Colonic mucosa (tissue), 4 donors: Measurements from ENCODE around the gene TWIST2. TPM values are rescaled to one million over a fixed set of nuclear protein-coding genes. Genes with fewer than 3 reads are reported as not detected.
A peak's percentile ranks its signal among the peaks of the same experiment; 100 is the strongest.

ENCODE experiments used
- DNase-seq: peaks from one replicate; pipeline ENCODE4 v3.0.0-alpha.2; 2020
- H3K27ac ChIP-seq: fragments of 200-600 bp; one replicate; pipeline ENCODE4 v1.8.0; 2021
- H3K27me3 ChIP-seq: fragments of 200-600 bp; one replicate; pipeline ENCODE4 v1.8.0; 2021
- H3K36me3 ChIP-seq: fragments of 200-600 bp; one replicate; pipeline ENCODE4 v1.8.0; 2021
- H3K4me1 ChIP-seq: fragments of 200-600 bp; one replicate; pipeline ENCODE4 v1.8.0; 2021; ENCODE audit warnings: mild to moderate bottlenecking
- H3K4me3 ChIP-seq: fragments of 200-600 bp; one replicate; pipeline ENCODE4 v1.8.0; 2021
- H3K9ac ChIP-seq, 2 donors: one replicate each; pipeline ENCODE4 v1.7.0; 2013; ENCODE audit warnings: control low read depth in 2 of 2, low read depth in 2 of 2, low read length in 2 of 2
- H3K9me3 ChIP-seq: fragments of 200-600 bp; one replicate; pipeline ENCODE4 v1.8.0; 2021
- intact Hi-C: fragments of 100-400 bp; cut with DNase I; formaldehyde crosslinking; loops from one replicate; pipeline ENCODE4 v1.14.1; 2022
- total RNA-seq, 2 donors: library from RNA; stranded (reverse); fragmentation: NEBNext Ultra II Directional in 1 of 2; extraction: Animal tissue kit (Norgen Biotek cat#: 25700) in 1 of 2; gene quantifications; one replicate each; pipeline ENCODE4 v1.2.1, GENCODE V29; 2021
- TF ChIP-seq, protein P1 (sequence below): fragments of 200-600 bp; IDR thresholded peaks from one replicate; pipeline ENCODE4 v1.8.0; 2022; ENCODE audit warnings: antibody characterized with exemption, mild to moderate bottlenecking
- donor health status: healthy.
- donor health status: DM: no; HTN: no; CAD: no.
- donor health status: DM: no; HTN: no; CAD: no.

TWIST2 gene
- total RNA-seq, 2 donors from 2014 or later = 0.82 to 2.7 TPM

DNA sequence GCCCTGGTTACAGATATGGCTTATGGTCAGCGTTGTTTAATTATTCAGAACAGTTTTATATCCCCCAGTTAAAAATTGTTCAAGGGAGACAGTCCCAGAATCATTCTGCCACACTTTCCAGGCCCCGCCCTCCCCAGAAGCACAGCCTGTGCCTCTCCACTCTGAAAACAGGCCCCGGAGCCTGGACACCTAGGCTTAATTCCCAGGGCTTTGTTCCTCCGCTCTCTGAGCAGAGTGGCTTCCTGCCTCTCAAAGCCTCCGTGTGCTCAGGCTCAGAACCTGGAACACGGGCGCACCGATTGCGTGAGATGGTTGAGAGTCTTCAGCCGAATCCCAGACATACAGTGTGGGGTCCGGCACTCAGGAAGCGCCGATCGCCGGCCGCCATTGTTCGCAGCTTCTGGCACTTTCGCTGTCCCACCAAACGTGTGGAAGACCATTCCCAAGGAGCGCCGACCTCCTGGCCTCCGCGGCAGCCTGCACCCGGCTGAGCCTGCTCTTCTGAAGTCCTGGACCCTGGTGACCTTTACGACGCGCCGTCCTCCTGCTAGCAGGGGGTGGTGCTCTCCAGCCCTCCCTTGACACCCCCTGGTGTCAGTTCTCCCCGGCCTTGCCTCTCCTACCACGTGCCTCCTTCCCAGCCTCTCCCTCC, 45.6 kb downstream of the TWIST2 start:
- no peak overlapping the region for H3K9ac ChIP-seq
- H3K27ac ChIP-seq = no peak overlapping the region
- no peaks in the 10 kb centered on the region for H3K4me1 ChIP-seq
- TF ChIP-seq, protein P1, sequence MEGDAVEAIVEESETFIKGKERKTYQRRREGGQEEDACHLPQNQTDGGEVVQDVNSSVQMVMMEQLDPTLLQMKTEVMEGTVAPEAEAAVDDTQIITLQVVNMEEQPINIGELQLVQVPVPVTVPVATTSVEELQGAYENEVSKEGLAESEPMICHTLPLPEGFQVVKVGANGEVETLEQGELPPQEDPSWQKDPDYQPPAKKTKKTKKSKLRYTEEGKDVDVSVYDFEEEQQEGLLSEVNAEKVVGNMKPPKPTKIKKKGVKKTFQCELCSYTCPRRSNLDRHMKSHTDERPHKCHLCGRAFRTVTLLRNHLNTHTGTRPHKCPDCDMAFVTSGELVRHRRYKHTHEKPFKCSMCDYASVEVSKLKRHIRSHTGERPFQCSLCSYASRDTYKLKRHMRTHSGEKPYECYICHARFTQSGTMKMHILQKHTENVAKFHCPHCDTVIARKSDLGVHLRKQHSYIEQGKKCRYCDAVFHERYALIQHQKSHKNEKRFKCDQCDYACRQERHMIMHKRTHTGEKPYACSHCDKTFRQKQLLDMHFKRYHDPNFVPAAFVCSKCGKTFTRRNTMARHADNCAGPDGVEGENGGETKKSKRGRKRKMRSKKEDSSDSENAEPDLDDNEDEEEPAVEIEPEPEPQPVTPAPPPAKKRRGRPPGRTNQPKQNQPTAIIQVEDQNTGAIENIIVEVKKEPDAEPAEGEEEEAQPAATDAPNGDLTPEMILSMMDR = no peak
- intact Hi-C loops = no loop called here
- H3K36me3 ChIP-seq = no peaks in the 10 kb centered on the region
- H3K4me3 ChIP-seq = no peak overlapping the region
- no peak for DNase-seq
- H3K9me3 ChIP-seq = no peaks in the 10 kb centered on the region
- no peaks in the 10 kb centered on the region for H3K27me3 ChIP-seq

- H3K9me3 ChIP-seq = no peaks in the 10 kb centered on the region
- no peak overlapping the region for H3K27ac ChIP-seq
- H3K9ac ChIP-seq = no peak overlapping the region
- TF ChIP-seq, protein P1 = no peak
- H3K27me3 ChIP-seq = no peaks in the 10 kb centered on the region
- intact Hi-C loops = no loop called here
- H3K36me3 ChIP-seq = no peaks in the 10 kb centered on the region
- no peaks in the 10 kb centered on the region for H3K4me1 ChIP-seq
- no peak for DNase-seq
- H3K4me3 ChIP-seq = no peak overlapping the region
These were observed 46.5 kb downstream of the TWIST2 start for GRCh38 chr2:238894226-238894949.

- TF ChIP-seq, protein P1 = no peak
- H3K27ac ChIP-seq = no peak overlapping the region
- H3K27me3 ChIP-seq = no peaks in the 10 kb centered on the region
- no peak overlapping the region for H3K4me3 ChIP-seq
- no peak for DNase-seq
- H3K9ac ChIP-seq = no peak overlapping the region
- no peaks in the 10 kb centered on the region for H3K9me3 ChIP-seq
- no peaks in the 10 kb centered on the region for H3K4me1 ChIP-seq
- H3K36me3 ChIP-seq = no peaks in the 10 kb centered on the region
- intact Hi-C loops = no loop called here
These were observed 47.0 kb downstream of the TWIST2 start for GRCh38 chr2:238894950-238895298.

GRCh38 chr2:238895361-238895882, 47.5 kb downstream of the TWIST2 start:
- no peak overlapping the region for H3K9ac ChIP-seq
- intact Hi-C loops = no loop called here
- peak overlapping the region; percentile 17 for H3K27ac ChIP-seq
- DNase-seq = no peak
- no peaks in the 10 kb centered on the region for H3K27me3 ChIP-seq
- no peaks in the 10 kb centered on the region for H3K4me1 ChIP-seq
- TF ChIP-seq, protein P1 = no peak
- H3K9me3 ChIP-seq = no peaks in the 10 kb centered on the region
- H3K4me3 ChIP-seq = no peak overlapping the region
- no peaks in the 10 kb centered on the region for H3K36me3 ChIP-seq

GRCh38 chr2:238895891-238896600, 48.2 kb downstream of the TWIST2 start:
- intact Hi-C loops = no loop called here
- DNase-seq = peak; percentile 39
- Histone ChIP-seq H3K27ac (peak overlapping the region; percentile 17), H3K4me1 (no peaks in the 10 kb centered on the region), H3K4me3 (no peak overlapping the region), H3K9ac (no peak overlapping the region), H3K27me3 (no peaks in the 10 kb centered on the region), H3K9me3 (no peaks in the 10 kb centered on the region), H3K36me3 (no peaks in the 10 kb centered on the region)
- TF ChIP-seq, protein P1 = no peak
